GM21737 (cell line): ENCODE data around the gene ERP27.

ENCODE experiments used
- ATAC-seq: cut with Tn5 transposase; IDR thresholded peaks from one replicate; pipeline ENCODE4 v1.9.1; 2021; ENCODE audit warnings: mild to moderate bottlenecking, moderate library complexity; ENCODE audit not compliant: unreplicated experiment

The ERP27 gene

GRCh38 chr12:14938301-14938700 is at the start of gene ERP27:
Gene ERP27 (minus strand): TSS chr12:14938537. CDS start chr12:14938508, 29 bp downstream.
- ATAC-seq, result no peak

- ATAC-seq, result no peak
These were observed 49.7 kb upstream of the ERP27 start for GRCh38 chr12:14988035-14988434.

GRCh38 chr12:14986449-14986848 is 48.1 kb upstream of the ERP27 start:
- no peak for ATAC-seq

GRCh38 chr12:14984766-14985285 is 46.5 kb upstream of the ERP27 start:
- ATAC-seq, result no peak

- ATAC-seq, result no peak
These were observed 45.7 kb upstream of the ERP27 start for GRCh38 chr12:14984036-14984435.

GRCh38 chr12:14982991-14983390 is 44.7 kb upstream of the ERP27 start:
- no peak for ATAC-seq

- ATAC-seq, result no peak
These were observed 44.2 kb upstream of the ERP27 start for GRCh38 chr12:14982562-14982961.

GRCh38 chr12:14981049-14981448 is 42.7 kb upstream of the ERP27 start:
- no peak for ATAC-seq

- no peak for ATAC-seq
These were observed 41.1 kb upstream of the ERP27 start for GRCh38 chr12:14979468-14979867.

GRCh38 chr12:14976658-14977057 is 38.3 kb upstream of the ERP27 start:
- no peak for ATAC-seq

GRCh38 chr12:14975457-14975856 is 37.1 kb upstream of the ERP27 start:
- ATAC-seq, result no peak

GRCh38 chr12:14974633-14975032 is 36.3 kb upstream of the ERP27 start:
- ATAC-seq, result no peak

- no peak for ATAC-seq
These were observed 34.5 kb upstream of the ERP27 start, which contains the start of gene PDE6H for GRCh38 chr12:14972816-14973215. Gene PDE6H (plus strand): TSS chr12:14973042. CDS start chr12:14978013, 4,971 bp downstream.

- no peak for ATAC-seq
These were observed 32.1 kb upstream of the ERP27 start for GRCh38 chr12:14970473-14970872.

GRCh38 chr12:14968478-14968877 is 30.1 kb upstream of the ERP27 start:
- no peak for ATAC-seq

- no peak for ATAC-seq
These were observed 26.9 kb upstream of the ERP27 start for GRCh38 chr12:14965221-14965620.

- no peak for ATAC-seq
These were observed 26.1 kb upstream of the ERP27 start for GRCh38 chr12:14964406-14964805.

- ATAC-seq, result no peak
These were observed 25.2 kb upstream of the ERP27 start for GRCh38 chr12:14963520-14963919.

GRCh38 chr12:14962797-14963196 is 24.5 kb upstream of the ERP27 start:
- no peak for ATAC-seq

- ATAC-seq, result no peak
These were observed 23.8 kb upstream of the ERP27 start for GRCh38 chr12:14962153-14962539.

GRCh38 chr12:14961466-14962152 is 23.3 kb upstream of the ERP27 start, which contains the start of gene ARHGDIB:
Gene ARHGDIB (minus strand): TSS chr12:14961601. CDS start chr12:14950712, 10,889 bp downstream.
- peak; percentile 54 for ATAC-seq

- ATAC-seq, result peak; percentile 30
These were observed 22.5 kb upstream of the ERP27 start for GRCh38 chr12:14960548-14961465.
